Fibroblast of the aortic adventitia (primary cell): Measurements from ENCODE around the gene NR2F2. TPM values are rescaled to one million over a fixed set of nuclear protein-coding genes. Genes with fewer than 3 reads are reported as not detected.

ENCODE experiments used
- DNase-seq: peaks from one replicate; pipeline ENCODE4 v3.0.0-alpha.2; 2010; ENCODE audit warnings: low read depth
- H3K4me3 ChIP-seq: 2 replicates; pipeline ENCODE4 v1.5.1; 2011; ENCODE audit warnings: low read depth, mild to moderate bottlenecking, control low read depth, low read length, moderate library complexity
- total RNA-seq: library from RNA; depleted of rRNA; stranded (reverse); fragments of >200 nt; gene quantifications from 2 replicates; pipeline ENCODE4 v1.2.3, GENCODE V29; 2012; ENCODE audit warnings: low replicate concordance
- TF ChIP-seq, protein P1 (sequence below): IDR thresholded peaks from 2 replicates; pipeline ENCODE4 v1.5.1; 2011; ENCODE audit warnings: mild to moderate bottlenecking, low read length, control low read depth, inconsistent platforms; ENCODE audit not compliant: insufficient read depth

The NR2F2 gene
- total RNA-seq, 1 donor = 20.2 TPM

DNA sequence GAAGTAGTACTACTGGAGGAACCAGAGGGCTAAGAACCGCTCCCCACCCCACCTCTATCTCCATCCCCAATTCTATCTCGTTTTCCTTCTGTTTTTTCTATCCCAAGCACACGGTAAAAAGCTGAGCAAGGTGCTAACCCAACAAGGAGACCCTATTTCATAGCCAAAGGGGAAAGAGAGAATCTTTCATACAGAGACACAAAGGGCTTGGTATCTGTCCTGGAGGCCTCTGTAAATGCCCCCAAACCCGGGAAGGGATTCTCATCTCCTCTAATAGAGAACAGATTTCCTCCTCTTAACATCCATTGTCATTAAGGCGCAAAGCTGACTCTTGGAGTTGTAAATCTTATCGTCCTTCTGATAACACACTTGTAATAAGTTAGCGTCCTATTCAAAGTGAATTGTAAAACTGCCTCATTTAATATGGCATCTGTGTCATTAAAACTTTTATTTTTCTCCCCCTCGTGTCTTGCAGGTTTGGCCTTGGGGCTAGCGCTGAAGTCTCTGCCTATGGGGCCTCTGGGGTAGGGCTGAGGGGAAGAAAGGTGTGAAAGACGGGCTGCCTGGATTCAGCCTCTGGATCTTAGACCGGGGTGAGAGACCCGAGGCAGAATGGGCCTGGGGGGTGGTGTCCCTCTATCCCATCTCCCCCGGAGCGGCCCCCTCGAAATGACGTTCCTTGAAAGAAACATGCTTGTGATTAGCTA lies 12.1 kb downstream of the NR2F2 start:
- TF ChIP-seq, protein P1, sequence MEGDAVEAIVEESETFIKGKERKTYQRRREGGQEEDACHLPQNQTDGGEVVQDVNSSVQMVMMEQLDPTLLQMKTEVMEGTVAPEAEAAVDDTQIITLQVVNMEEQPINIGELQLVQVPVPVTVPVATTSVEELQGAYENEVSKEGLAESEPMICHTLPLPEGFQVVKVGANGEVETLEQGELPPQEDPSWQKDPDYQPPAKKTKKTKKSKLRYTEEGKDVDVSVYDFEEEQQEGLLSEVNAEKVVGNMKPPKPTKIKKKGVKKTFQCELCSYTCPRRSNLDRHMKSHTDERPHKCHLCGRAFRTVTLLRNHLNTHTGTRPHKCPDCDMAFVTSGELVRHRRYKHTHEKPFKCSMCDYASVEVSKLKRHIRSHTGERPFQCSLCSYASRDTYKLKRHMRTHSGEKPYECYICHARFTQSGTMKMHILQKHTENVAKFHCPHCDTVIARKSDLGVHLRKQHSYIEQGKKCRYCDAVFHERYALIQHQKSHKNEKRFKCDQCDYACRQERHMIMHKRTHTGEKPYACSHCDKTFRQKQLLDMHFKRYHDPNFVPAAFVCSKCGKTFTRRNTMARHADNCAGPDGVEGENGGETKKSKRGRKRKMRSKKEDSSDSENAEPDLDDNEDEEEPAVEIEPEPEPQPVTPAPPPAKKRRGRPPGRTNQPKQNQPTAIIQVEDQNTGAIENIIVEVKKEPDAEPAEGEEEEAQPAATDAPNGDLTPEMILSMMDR = no peak
- no peak overlapping the region for H3K4me3 ChIP-seq
- no peak for DNase-seq

DNA sequence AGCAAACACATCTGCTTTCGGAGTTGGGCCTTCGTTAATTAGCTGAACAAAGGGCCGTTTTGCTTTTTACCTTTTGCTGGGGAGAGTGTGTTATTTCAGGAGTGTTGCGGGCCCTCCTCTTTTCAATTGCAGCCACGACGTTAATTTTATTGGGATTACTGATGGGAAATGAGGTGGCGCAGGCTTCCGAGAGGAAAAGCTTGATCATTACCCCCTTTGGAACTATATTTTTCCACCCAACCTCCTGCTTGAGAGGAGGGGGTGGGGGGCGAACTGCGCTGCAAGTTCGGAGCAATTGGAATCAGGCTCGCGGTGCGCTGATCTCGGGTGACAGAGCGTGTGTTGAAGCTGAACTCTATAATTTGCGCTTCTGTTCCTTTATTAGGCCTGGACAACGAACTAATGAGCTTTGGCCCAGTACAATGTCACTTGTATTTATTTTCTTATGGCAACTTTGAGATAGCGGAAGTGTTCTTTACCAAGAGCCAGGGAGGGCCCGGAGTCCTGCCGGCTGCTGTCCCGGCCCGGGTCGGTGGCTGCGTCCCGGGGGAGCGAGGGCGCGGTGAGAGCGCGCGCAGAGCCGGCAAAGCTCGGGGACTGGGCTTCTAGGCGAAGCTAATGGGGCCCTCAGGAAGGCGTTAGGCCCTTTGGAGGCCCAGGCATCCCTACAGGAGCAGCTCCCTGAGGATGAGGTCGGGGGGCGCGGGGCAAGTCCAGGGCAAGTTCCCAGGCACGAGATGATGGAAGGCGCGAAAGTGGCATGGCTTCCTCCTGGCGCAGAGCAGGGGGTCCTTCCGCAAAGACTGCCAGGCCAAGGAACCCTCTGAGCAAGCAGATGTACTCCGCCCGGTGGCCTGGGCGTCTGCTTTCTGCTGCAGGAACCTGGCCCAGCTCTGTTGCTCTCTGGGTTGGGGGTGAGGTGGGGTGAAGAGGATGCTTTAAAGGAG lies 12.9 kb downstream of the NR2F2 start:
- DNase-seq = no peak
- H3K4me3 ChIP-seq = no peak overlapping the region
- TF ChIP-seq, protein P1 = no peak

DNA sequence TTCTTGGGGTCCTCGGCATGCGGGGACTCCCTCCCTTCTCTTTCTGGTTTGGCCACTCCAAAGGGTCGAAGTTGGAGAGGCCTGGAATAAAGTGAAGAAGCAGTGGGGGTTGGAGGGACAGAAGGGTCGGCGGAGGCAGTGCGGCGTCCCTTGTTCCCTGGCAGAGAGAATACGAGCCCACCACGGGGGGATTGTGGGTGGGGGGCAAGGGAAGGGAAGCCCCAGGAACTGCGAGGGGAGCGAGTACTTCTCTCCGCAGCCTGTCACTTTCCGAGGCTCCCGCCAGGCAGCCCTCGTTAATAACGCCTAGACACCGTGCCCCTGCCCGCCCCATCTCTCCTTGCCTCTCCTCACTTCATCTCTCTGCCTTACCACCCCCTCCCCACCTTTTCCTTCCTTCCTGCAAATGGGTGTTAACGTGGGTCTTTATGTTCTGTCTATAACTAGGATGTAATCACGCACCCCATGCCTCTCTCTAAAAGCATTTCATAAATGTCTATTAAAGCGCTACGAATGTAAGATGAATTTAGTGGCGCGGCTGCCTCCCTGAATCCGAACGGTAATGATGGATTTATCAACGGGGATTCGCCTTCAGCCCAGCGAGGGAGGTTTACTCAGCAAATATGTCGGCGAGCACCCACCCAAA lies 13.7 kb downstream of the NR2F2 start:
- TF ChIP-seq, protein P1 = no peak
- DNase-seq = no peak
- no peak overlapping the region for H3K4me3 ChIP-seq

DNA sequence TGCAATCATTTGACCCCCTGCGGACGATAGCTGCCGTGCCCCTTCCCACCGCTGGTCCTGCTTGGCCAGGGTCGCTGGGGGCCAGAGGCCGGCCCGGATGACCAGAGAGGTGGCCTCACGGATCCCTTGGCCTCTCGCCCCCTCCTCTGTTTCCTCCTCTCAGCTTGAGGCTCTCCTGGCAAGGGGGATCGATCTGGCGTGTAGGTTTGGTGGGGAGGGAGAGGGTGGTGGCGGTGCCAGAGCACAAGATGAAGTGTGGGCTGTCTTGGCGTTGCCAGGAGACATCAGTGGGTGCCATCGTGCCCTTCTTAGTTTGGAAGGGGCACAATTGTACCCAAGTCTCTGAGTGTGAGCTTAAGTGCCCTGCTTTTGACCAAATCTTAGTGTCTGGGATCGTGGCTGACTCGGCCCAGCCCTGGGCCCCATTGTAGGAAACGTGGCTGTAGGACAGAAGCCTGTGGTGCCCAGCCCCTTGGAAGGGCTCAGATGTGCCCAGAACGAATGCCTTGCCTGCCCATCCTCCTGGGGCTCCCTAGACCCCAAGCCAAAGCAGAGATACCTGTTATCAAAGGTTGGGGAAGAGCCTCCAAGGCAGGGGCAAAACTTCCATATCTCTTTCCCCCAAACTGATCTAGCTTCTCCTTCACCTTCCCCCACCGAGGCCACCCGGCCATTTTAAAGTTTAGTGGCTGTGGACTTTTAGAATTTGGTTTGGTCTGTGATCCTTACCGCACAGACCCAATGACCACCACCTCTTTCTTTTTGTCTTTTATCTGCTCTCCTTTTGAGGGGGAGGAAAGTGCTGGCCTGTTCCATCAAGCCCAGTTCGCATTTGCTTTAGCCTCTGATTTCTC lies 14.4 kb downstream of the NR2F2 start:
- DNase-seq = no peak
- H3K4me3 ChIP-seq = peak overlapping the region; percentile 67

DNA sequence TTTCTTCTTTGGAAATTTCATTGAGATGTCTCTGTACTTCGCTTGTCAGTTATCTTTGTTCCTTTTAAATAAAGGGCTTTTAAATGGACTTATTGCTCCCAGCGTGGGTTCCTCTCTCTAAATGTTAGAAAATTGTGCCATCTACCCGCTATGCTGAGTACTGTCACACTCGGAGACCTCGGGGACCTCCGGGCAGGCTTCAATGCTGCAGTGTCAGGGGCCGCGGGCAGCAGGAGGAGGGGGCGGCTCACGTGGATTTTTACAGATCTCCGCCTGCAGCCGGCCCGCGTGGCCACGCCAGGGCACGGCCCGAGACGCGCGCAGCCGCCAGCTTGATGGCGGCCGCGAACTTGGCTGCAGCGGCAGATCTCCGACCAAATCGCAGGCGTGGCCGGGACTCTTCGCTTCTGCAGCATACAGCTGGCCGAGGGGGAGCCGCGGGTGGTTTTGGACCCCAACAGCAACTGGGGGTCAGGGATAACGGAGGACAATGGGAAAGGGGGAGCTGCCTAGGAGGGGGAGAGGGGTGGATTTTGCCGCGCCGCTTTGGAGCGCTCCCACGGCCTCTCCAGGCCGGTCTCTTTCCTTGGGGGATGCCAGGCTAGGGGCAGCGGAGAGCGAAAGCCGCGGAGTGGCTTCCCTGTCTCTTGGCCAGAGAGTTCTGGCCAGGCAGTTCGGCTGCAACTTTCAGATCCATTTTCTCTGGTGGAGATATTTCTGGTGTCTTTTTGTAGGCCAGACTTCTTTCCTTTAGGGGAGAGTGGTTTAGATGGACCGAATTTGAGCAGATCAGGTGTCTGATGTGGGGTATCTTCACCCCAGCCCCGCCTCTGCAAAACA lies 15.3 kb downstream of the NR2F2 start:
- peak overlapping the region; percentile 67 for H3K4me3 ChIP-seq
- DNase-seq = peak; percentile 85
- TF ChIP-seq, protein P1 = peak; percentile 60

More for the DNA sequence above, 14.4 kb downstream of the NR2F2 start:
- TF ChIP-seq, protein P1 = no peak
